Endothelial cell of umbilical vein (primary cell): ENCODE measurements around the gene PCDH9. TPM values are rescaled to one million over a fixed set of nuclear protein-coding genes. Genes with fewer than 3 reads are reported as not detected.

Experiments
- BruUV-seq: library from RNA; stranded (reverse); fragments of 400-500 nt; replicated peaks from 2 replicates; lab custom pipeline; 2021; lab: Mats Ljungman, UMichigan
- CTCF ChIA-PET: fragments of 300-600, 350-600 bp; sonication (Branson Sonifier 250); formaldehyde crosslinking; loops from one replicate; lab custom pipeline; 2021; ENCODE audit warnings: antibody characterized with exemption, inconsistent platforms; lab: Charles Lee
- POLR2A ChIA-PET: fragments of 300-600, 350-600 bp; sonication (Branson Sonifier 250); formaldehyde crosslinking; loops from one replicate; lab custom pipeline; 2021; ENCODE audit warnings: antibody characterized with exemption, inconsistent platforms; lab: Charles Lee
- DNase-seq: peaks from one replicate; pipeline ENCODE4 v3.0.0-alpha.2; 2011; ENCODE audit warnings: low read depth, low spot score
- FAIRE-seq: peaks from 2 replicates; lab custom pipeline; 2011; peaks lifted over from hg19 to GRCh38; lab: Jason Lieb, UNC
- H2AFZ ChIP-seq: 2 replicates; pipeline ENCODE4 v1.6.0; 2012; ENCODE audit warnings: low read depth, low read length, control low read depth, inconsistent platforms
- H3K27ac ChIP-seq: 2 replicates; pipeline ENCODE4 v1.5.1; 2011; ENCODE audit warnings: low read depth, mild to moderate bottlenecking, control low read depth, low read length, moderate library complexity; ENCODE audit not compliant: insufficient read depth
- H3K27me3 ChIP-seq, 2 experiments: 2 replicates each; pipeline versions ENCODE4 v1.6.0 to v1.6.1; 2011; ENCODE audit warnings: low read length in 2 of 2, mixed read lengths in 1 of 2; ENCODE audit not compliant: control insufficient read depth in 2 of 2, insufficient read depth in 2 of 2
- H3K36me3 ChIP-seq, 2 experiments: 2 replicates in 1 of 2; 3 replicates in 1 of 2; pipeline ENCODE4 v1.5.1; 2011; ENCODE audit warnings: low read length in 2 of 2, mild to moderate bottlenecking in 1 of 2, moderate library complexity in 1 of 2; ENCODE audit not compliant: control insufficient read depth in 2 of 2, insufficient read depth in 2 of 2; ENCODE audit errors: extremely low read depth in 1 of 2
- H3K4me1 ChIP-seq: 3 replicates; pipeline ENCODE4 v1.5.1; 2011; ENCODE audit warnings: mild to moderate bottlenecking, low read length; ENCODE audit not compliant: control insufficient read depth, insufficient read depth; ENCODE audit errors: extremely low read depth
- H3K4me2 ChIP-seq: 2 replicates; pipeline ENCODE4 v1.6.1; 2011; ENCODE audit warnings: low read length, control low read depth, mixed read lengths; ENCODE audit not compliant: insufficient read depth
- H3K4me3 ChIP-seq, 3 experiments: fragments of 200-600 bp in 1 of 3; sonication (generic), shearing (Covaris generic) in 1 of 3; replicated peaks in 1 of 3; 2 replicates each; pipeline ENCODE4 v1.5.1; 2011 to 2016; ENCODE audit warnings: control low read depth in 3 of 3, low read length in 3 of 3, mild to moderate bottlenecking in 2 of 3, inconsistent platforms in 1 of 3, low read depth in 1 of 3, moderate library complexity in 1 of 3; ENCODE audit not compliant: insufficient read depth in 1 of 3
- H3K79me2 ChIP-seq: 2 replicates; pipeline ENCODE4 v1.6.0; 2012; ENCODE audit warnings: low read length, inconsistent platforms; ENCODE audit not compliant: control insufficient read depth, insufficient read depth
- H3K9ac ChIP-seq: replicated peaks from 2 replicates; pipeline ENCODE3; 2011; ENCODE audit warnings: low read length, control low read depth; ENCODE audit not compliant: insufficient read depth; ENCODE audit errors: extremely low read depth
- H3K9me1 ChIP-seq: replicated peaks from 3 replicates; pipeline ENCODE4 v1.6.0; 2011; ENCODE audit warnings: mild to moderate bottlenecking, low read length; ENCODE audit not compliant: control insufficient read depth, insufficient read depth; ENCODE audit errors: extremely low read depth
- H3K9me3 ChIP-seq: replicated peaks from 2 replicates; pipeline ENCODE4 v1.5.1; 2012; ENCODE audit warnings: low read length, inconsistent platforms; ENCODE audit not compliant: control insufficient read depth, insufficient read depth
- H4K20me1 ChIP-seq: replicated peaks from 2 replicates; pipeline ENCODE3; 2011; ENCODE audit warnings: mild to moderate bottlenecking, low read length; ENCODE audit not compliant: control insufficient read depth, insufficient read depth; ENCODE audit errors: extremely low read depth
- CTCF ChIP-seq, 2 donors: IDR thresholded peaks; 1 replicate in 1 of 2; 2 replicates in 1 of 2; pipeline ENCODE4 v1.5.1; 2011; ENCODE audit warnings: low read length in 2 of 2, mild to moderate bottlenecking in 2 of 2, moderate library complexity in 2 of 2, control low read depth in 1 of 2, inconsistent platforms in 1 of 2, low read depth in 1 of 2; ENCODE audit not compliant: insufficient read depth in 1 of 2; ENCODE audit errors: extremely low read depth in 1 of 2
- EZH2 ChIP-seq: IDR thresholded peaks from 2 replicates; pipeline ENCODE4 v1.6.1; 2012; ENCODE audit warnings: borderline replicate concordance, low read depth, mild to moderate bottlenecking, moderate library complexity, low read length, inconsistent platforms; ENCODE audit not compliant: severe bottlenecking
- FOS ChIP-seq: IDR thresholded peaks from 2 replicates; pipeline ENCODE4 v1.6.1; 2011; ENCODE audit warnings: mild to moderate bottlenecking, low read length, moderate library complexity, borderline replicate concordance; ENCODE audit not compliant: insufficient read depth
- JUN ChIP-seq: IDR thresholded peaks from 2 replicates; pipeline ENCODE4 v1.6.1; 2011; ENCODE audit warnings: borderline replicate concordance, low read depth; ENCODE audit not compliant: insufficient read length, insufficient read depth
- POLR2A ChIP-seq: IDR thresholded peaks from 2 replicates; pipeline ENCODE4 v1.6.1; 2012; ENCODE audit warnings: low read depth, mild to moderate bottlenecking, control low read depth, low read length
- dilution Hi-C: fragments of 300-500 bp; cut with MboI; formaldehyde crosslinking; loops from one replicate; pipeline ENCODE4 v1.15.0; 2019; ENCODE audit warnings: low sequenced_read_pairs; ENCODE audit not compliant: extremely low pct_ligation_motif_present
- intact Hi-C: fragments of 100-400 bp; cut with micrococcal nuclease; formaldehyde crosslinking; loops from one replicate; pipeline ENCODE4 v1.10.0; 2022
- polyA plus RNA-seq, 4 experiments: library from polyadenylated mRNA; depleted of rRNA in 3 of 4; stranded (reverse) in 3 of 4; unstranded in 1 of 4; fragments of >200 nt; gene quantifications; 2 replicates each; pipeline versions ENCODE4 v1.2.1 to v1.2.3, GENCODE V29; 2011 to 2012; ENCODE audit warnings: missing spikeins in 1 of 4
- total RNA-seq: library from RNA; stranded (reverse); gene quantifications from 2 replicates; pipeline ENCODE4 v1.2.3, GENCODE V29; 2021
- TF ChIP-seq, protein P1 (sequence below): IDR thresholded peaks from 2 replicates; pipeline ENCODE4 v1.6.1; 2011; ENCODE audit not compliant: insufficient read depth, insufficient read length

PCDH9 gene
- total and polyA plus RNA-seq, 2 donors (not counting 3 experiments of a cell fraction or from before 2014, with no cell fraction given), result 1.1 to 5.2 TPM

DNA sequence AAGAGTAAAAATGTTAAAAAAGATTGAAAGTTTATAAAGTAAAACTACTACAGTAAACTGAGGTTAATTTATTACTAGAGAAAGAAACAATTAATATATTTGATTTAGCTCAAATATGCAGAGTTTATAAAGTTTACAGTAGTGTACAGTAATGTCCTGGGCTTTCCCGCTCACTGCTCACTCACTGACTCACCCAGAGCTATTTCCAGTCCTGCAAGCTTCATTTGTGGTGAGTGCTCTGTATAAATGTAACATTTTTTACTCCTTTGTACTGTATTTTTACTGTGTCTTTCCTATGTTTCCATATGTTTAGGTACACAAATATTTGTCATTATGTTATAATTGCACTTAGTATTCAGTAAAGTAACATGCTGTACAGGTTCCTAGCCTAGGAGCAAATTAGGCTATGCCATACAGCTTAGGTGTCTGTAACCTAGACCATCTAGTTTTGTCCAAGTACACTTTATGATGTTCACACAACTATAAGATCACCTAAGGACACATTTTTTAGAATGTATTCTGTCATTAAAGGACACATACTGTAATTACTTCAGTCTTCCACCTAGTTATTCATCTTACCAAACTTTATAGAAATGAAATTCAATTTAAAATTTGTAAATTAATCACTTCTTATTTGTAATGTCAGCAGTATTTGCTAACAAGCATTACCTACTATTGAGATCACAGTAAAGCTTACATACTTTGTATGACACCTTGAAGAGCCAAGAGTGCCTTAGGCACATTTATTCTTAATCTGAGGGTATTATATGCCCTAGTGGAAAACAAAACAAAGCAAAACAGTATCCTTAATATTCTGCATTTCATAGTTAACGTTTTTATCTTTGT, 683.4 kb downstream of the PCDH9 start:
- H4K20me1 ChIP-seq, result no peaks in the 10 kb centered on the region
- H2AFZ ChIP-seq, result no peak overlapping the region
- no peaks in the 10 kb centered on the region for H3K36me3 ChIP-seq
- H3K9me3 ChIP-seq, result no peaks in the 10 kb centered on the region
- no peaks in the 10 kb centered on the region for H3K79me2 ChIP-seq
- TF ChIP-seq EZH2 (no peak), FOS (no peak), CTCF (IDR thresholded peaks at IDR 0.05; ENCODE audit: extremely low read depth in 1 of 2, insufficient read depth in 1 of 2, low read depth in 1 of 2, low read length in 2 of 2) (no peak), JUN (no peak), POLR2A (no peak)
- TF ChIP-seq, protein P1, sequence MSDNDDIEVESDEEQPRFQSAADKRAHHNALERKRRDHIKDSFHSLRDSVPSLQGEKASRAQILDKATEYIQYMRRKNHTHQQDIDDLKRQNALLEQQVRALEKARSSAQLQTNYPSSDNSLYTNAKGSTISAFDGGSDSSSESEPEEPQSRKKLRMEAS, result no peak
- H3K4me3 ChIP-seq, result no peak overlapping the region
- no peak overlapping the region for H3K9ac ChIP-seq
- no peak for FAIRE-seq
- no peaks in the 10 kb centered on the region for H3K27me3 ChIP-seq
- DNase-seq, result no peak
- POLR2A ChIA-PET, result interaction anchor here (0.6 kb wide), 1 partner anchor 1774 kb away, joined by 3 read pairs; no protein-coding TSS in a partner anchor
- H3K4me1 ChIP-seq, result no peaks in the 10 kb centered on the region
- H3K9me1 ChIP-seq, result no peaks in the 10 kb centered on the region
- CTCF ChIA-PET, result interaction anchor here (1.4 kb wide), 1 partner anchor 11 kb away, joined by 4 read pairs; no protein-coding TSS in a partner anchor
- no peak overlapping the region for H3K4me2 ChIP-seq
- no peak overlapping the region for H3K27ac ChIP-seq
- intact Hi-C loops, result no loop called here
- dilution Hi-C loops, result no loop called here
- no TSS peak for BruUV-seq
